Fibroblast of the aortic adventitia (primary cell): ENCODE measurements around the gene SYNE1. TPM values are rescaled to one million over a fixed set of nuclear protein-coding genes. Genes with fewer than 3 reads are reported as not detected.

Experiments
- DNase-seq: peaks from one replicate; pipeline ENCODE4 v3.0.0-alpha.2; 2010; ENCODE audit warnings: low read depth
- H3K4me3 ChIP-seq: 2 replicates; pipeline ENCODE4 v1.5.1; 2011; ENCODE audit warnings: low read depth, mild to moderate bottlenecking, control low read depth, low read length, moderate library complexity
- CTCF ChIP-seq: IDR thresholded peaks from 2 replicates; pipeline ENCODE4 v1.5.1; 2011; ENCODE audit warnings: mild to moderate bottlenecking, low read length, control low read depth, inconsistent platforms; ENCODE audit not compliant: insufficient read depth
- total RNA-seq: library from RNA; depleted of rRNA; stranded (reverse); fragments of >200 nt; gene quantifications from 2 replicates; pipeline ENCODE4 v1.2.3, GENCODE V29; 2012; ENCODE audit warnings: low replicate concordance

SYNE1 gene
- total RNA-seq, 1 donor, result 193 TPM

GRCh38 chr6:152298055-152298647, 339.0 kb downstream of the SYNE1 start:
- DNase-seq, result no peak
- no peak overlapping the region for H3K4me3 ChIP-seq
- TF ChIP-seq CTCF, result no peak

- peak; percentile 35 for DNase-seq
- H3K4me3 ChIP-seq, result no peak overlapping the region
- no peak for TF ChIP-seq CTCF
Measured at GRCh38 chr6:152296648-152297376, 340.4 kb downstream of the SYNE1 start.

GRCh38 chr6:152295920-152296319, 341.2 kb downstream of the SYNE1 start:
- no peak for TF ChIP-seq CTCF
- H3K4me3 ChIP-seq, result no peak overlapping the region
- peak; percentile 46 for DNase-seq

- no peak for TF ChIP-seq CTCF
- H3K4me3 ChIP-seq, result no peak overlapping the region
- peak; percentile 99 for DNase-seq
Measured at GRCh38 chr6:152295346-152295745, 341.8 kb downstream of the SYNE1 start.

GRCh38 chr6:152293404-152293803, 343.8 kb downstream of the SYNE1 start:
- no peak for DNase-seq
- H3K4me3 ChIP-seq, result no peak overlapping the region
- no peak for TF ChIP-seq CTCF

- no peak for DNase-seq
- no peak overlapping the region for H3K4me3 ChIP-seq
- no peak for TF ChIP-seq CTCF
Measured at GRCh38 chr6:152292555-152292954, 344.6 kb downstream of the SYNE1 start.

GRCh38 chr6:152290693-152291092, 346.5 kb downstream of the SYNE1 start:
- H3K4me3 ChIP-seq, result no peak overlapping the region
- TF ChIP-seq CTCF, result no peak

More at GRCh38 chr6:152290693-152291092, 346.5 kb downstream of the SYNE1 start:
- no peak for DNase-seq
